Activated T-cell treated with anti-CD3 and anti-CD28 coated beads for 1 hour (primary cell): ENCODE measurements around the gene GGTA1.
A peak's percentile ranks its signal among the peaks of the same experiment; 100 is the strongest.
"Not testable (repeated sequence)": the region's sequence is repeated elsewhere in the genome, so short reads cannot be mapped to it uniquely, and the experiment has no call there.

ENCODE experiments used
- DNase-seq: peaks from one replicate; pipeline ENCODE4 v3.0.0-alpha.2; 2020; ENCODE audit warnings: low read depth

The GGTA1 gene

GRCh38 chr9:121499427-121500164, at the start of gene GGTA1:
GGTA1 (minus strand) TSS chr9:121499844; CDS start chr9:121467922, 31,922 bp downstream.
- no peak for DNase-seq

GRCh38 chr9:121548666-121549065, 49.0 kb upstream of the GGTA1 start:
- DNase-seq, result no peak

- DNase-seq, result peak; percentile 42
Measured at GRCh38 chr9:121545875-121546423, 46.3 kb upstream of the GGTA1 start.

- DNase-seq, result no peak
Measured at GRCh38 chr9:121545150-121545874, 45.7 kb upstream of the GGTA1 start.

GRCh38 chr9:121542025-121542424, 42.4 kb upstream of the GGTA1 start:
- no peak for DNase-seq

- no peak for DNase-seq
Measured at GRCh38 chr9:121541256-121541655, 41.6 kb upstream of the GGTA1 start.

- DNase-seq, result no peak
Measured at GRCh38 chr9:121538221-121538620, 38.6 kb upstream of the GGTA1 start.

GRCh38 chr9:121537283-121537682, 37.6 kb upstream of the GGTA1 start:
- no peak for DNase-seq

- DNase-seq, result no peak
Measured at GRCh38 chr9:121532881-121533280, 33.2 kb upstream of the GGTA1 start.

- DNase-seq, result no peak
Measured at GRCh38 chr9:121529237-121529987, 29.8 kb upstream of the GGTA1 start.

- DNase-seq, result no peak
Measured at GRCh38 chr9:121528642-121529041, 29.0 kb upstream of the GGTA1 start.

GRCh38 chr9:121527371-121527770, 27.7 kb upstream of the GGTA1 start:
- no peak for DNase-seq

- DNase-seq, result not testable (repeated sequence)
Measured at GRCh38 chr9:121519688-121520087, 20.0 kb upstream of the GGTA1 start.

GRCh38 chr9:121518634-121519033, 19.0 kb upstream of the GGTA1 start:
- no peak for DNase-seq

- DNase-seq, result not testable (repeated sequence)
Measured at GRCh38 chr9:121513166-121513565, 13.5 kb upstream of the GGTA1 start.

- no peak for DNase-seq
Measured at GRCh38 chr9:121510766-121511550, 11.3 kb upstream of the GGTA1 start.

GRCh38 chr9:121509180-121509579, 9.5 kb upstream of the GGTA1 start:
- DNase-seq, result no peak

- no peak for DNase-seq
Measured at GRCh38 chr9:121508415-121508814, 8.8 kb upstream of the GGTA1 start.

- no peak for DNase-seq
Measured at GRCh38 chr9:121505903-121506735, 6.5 kb upstream of the GGTA1 start.

- DNase-seq, result no peak
Measured at GRCh38 chr9:121503444-121503843, 3.8 kb upstream of the GGTA1 start.

GRCh38 chr9:121500165-121500478, 478 bp upstream of the GGTA1 start:
- no peak for DNase-seq
